Omental fat pad (tissue), 4 donors: ENCODE results near the gene FKBP9. TPM values are rescaled to one million over a fixed set of nuclear protein-coding genes. Genes with fewer than 3 reads are reported as not detected.

Source experiments
- ATAC-seq: fragments of 150-250 bp; one replicate; pipeline ENCODE4 v1.9.1; 2016; ENCODE audit warnings: mild to moderate bottlenecking, moderate library complexity; ENCODE audit not compliant: low FRiP score
- DNase-seq: peaks from one replicate; pipeline ENCODE4 v3.0.0-alpha.2; 2019; ENCODE audit warnings: low spot score
- total RNA-seq, 4 donors: library from RNA; depleted of rRNA; stranded (reverse); fragments of >200 nt; gene quantifications; one replicate each; pipeline ENCODE4 v1.1.0, GENCODE V29; 2016
- TF ChIP-seq, protein P1 (sequence below), 3 donors: fragments of 450-650 bp; IDR thresholded peaks; one replicate each; pipeline ENCODE4 v1.5.1; 2016 to 2017; ENCODE audit warnings: antibody characterized with exemption in 3 of 3, mild to moderate bottlenecking in 3 of 3, moderate library complexity in 2 of 3

Gene FKBP9
- total RNA-seq, 4 donors from 2014 or later = 86.0 to 269 (median 91.3) TPM

DNA sequence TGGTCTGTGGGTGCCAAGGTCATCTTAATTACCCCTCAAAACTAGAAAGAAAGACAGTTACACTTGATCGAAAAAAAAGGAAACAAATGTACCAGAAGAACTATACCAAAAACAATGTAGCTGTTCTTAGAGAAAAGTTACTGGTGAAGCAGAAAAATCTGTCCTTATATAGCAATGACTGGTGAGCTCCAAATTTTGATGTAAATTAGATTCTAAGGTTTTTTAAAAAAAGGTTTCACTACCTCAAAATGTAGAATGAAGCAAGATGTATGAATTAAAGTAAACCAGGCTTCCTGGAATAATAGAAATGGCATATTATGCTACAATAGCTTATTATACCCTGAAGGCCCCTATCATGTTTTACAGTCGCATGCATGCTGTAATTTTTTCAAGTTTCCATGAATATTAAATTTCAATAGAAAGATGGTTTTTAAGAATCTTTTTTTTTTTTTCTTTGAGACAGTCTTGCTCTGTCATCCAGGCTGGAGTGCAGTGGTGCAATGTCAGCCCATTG lies 28.4 kb upstream of the FKBP9 start:
- no peak for DNase-seq
- no peak for ATAC-seq
- TF ChIP-seq, protein P1, sequence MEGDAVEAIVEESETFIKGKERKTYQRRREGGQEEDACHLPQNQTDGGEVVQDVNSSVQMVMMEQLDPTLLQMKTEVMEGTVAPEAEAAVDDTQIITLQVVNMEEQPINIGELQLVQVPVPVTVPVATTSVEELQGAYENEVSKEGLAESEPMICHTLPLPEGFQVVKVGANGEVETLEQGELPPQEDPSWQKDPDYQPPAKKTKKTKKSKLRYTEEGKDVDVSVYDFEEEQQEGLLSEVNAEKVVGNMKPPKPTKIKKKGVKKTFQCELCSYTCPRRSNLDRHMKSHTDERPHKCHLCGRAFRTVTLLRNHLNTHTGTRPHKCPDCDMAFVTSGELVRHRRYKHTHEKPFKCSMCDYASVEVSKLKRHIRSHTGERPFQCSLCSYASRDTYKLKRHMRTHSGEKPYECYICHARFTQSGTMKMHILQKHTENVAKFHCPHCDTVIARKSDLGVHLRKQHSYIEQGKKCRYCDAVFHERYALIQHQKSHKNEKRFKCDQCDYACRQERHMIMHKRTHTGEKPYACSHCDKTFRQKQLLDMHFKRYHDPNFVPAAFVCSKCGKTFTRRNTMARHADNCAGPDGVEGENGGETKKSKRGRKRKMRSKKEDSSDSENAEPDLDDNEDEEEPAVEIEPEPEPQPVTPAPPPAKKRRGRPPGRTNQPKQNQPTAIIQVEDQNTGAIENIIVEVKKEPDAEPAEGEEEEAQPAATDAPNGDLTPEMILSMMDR (IDR thresholded peaks at IDR 0.05) = no peak

DNA sequence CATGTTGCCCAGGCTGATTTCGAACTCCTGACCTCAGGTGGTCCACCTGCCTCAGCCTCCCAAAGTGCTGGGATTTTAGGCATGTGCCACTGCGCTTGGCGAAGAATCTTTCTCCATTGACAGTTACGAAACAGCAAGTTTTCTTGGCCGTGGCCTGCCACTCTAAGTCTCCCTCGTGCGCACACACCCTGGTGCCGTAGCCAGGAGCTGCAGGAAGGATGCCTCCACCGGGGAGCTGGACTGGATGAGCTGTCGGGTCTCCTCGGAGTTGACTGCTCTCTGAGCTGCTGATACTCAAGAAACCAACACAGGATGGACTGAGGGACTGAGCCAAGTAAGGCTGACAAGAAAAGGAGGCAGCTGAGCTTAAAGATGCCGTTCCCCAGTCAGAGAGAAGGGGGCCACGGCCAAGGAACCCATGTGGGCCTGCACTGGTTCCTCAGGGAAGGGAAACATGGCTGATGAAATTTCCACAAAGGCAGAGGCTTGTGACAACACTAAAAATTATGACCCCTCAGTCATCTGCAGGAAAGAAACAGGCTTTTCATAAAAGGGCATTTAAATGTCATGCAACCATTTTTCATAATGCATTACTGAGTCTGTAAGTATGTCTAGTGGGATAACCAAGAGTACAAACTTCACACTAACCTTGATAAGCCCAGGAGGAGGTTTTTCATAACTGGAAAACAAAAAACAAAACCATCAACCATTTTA lies 27.7 kb upstream of the FKBP9 start:
- TF ChIP-seq, protein P1 (IDR thresholded peaks at IDR 0.05) = no peak
- no peak for DNase-seq
- ATAC-seq = no peak

DNA sequence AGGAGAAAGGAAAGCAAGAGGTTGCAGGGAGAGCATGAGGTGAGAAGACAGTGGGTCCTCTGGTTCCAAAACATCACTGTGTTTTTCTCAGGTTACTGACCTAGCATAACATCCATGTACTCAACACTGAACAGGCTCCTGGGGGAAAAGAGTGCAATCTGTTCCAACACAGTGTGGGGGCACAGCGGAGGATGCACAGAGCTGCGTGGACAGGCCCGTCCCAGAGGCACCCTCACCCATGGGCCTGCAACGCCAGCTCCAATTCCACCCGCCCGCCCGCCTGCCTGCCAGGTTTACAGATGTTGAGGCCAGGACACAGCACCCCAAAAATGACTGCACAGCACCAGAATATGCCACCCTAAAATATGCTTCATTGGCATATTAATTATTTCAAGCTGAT lies 26.9 kb upstream of the FKBP9 start:
- TF ChIP-seq, protein P1 (IDR thresholded peaks at IDR 0.05) = no peak
- DNase-seq = no peak
- no peak for ATAC-seq

DNA sequence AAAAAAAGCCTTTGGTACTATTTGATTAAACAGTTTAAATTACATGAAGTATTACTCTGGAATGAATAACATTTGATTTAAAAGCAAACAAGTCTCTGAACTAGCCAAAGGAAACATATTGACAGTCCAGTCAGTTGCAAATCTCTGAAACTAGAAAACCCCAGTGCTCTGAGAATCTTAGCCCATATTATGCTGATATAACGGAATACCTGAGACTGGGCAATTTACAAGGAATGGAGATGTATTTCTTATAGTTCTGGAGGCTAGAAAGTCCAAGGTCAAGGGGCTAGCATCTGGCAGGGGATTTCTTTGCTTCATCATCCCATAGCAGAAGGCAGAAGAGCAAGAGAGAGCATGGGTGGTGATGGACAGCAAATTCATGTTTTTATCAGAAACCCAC lies 21.7 kb upstream of the FKBP9 start:
- TF ChIP-seq, protein P1 (IDR thresholded peaks at IDR 0.05) = no peak
- DNase-seq (no peak), ATAC-seq (no peak)

DNA sequence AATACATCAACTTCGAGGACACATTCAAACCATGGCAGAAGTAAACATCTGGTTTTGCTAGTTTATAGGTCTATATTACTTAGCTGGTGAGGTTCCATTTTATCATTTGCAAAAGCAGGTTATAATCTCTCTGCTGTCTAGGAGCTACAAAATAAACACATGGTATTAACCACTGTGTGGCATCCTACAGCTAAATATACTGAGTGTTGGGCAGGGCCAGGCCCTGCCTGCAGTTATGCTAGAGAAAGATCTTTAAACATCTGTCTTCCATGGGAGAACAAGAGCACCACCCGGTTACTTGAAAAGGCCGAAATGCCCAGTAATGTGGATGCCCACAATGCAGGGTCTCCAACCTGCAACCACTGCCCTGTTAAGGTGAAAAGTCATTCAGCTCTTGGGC lies 20.6 kb upstream of the FKBP9 start:
- TF ChIP-seq, protein P1 (IDR thresholded peaks at IDR 0.05) = no peak
- no peak for ATAC-seq
- DNase-seq = no peak

DNA sequence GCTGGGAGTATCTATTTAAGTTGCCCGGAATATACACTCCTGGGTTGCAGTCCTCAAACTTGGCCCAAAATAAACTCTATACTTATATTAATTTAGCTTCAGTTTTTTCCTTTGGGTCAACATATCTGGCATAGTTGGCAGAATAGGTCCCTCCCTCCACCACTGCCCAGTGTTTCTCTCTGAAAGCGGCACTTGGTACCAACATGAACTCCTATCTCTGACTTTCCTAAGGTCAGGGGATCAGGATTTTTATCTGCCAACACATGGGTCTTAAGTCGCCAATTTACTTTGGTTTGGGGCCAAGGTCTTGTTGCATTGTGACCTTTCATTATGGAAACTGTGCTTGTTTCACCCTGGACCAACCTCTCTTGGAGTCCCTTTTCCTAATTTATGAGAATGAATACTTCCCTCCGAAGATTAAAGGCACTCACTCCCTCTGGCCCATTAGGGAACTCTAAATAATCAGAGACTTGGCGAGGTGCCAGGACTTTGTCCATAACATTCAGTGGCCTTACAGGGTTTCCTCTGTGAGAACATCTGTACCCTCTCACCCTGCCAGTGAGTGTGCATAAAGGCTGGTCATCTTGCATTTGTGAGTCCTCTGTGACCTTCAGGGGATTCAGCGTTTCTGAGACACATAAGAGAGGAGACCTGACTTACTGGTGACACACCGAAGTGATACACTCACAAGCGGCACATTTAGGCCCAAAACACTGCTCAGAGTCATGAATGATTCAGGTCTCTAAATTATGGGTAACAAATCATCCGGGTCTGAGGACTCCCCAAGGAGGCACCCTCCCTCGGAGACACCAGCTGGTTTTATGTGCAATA lies 19.7 kb upstream of the FKBP9 start:
- TF ChIP-seq, protein P1 (IDR thresholded peaks at IDR 0.05) = no peak
- DNase-seq (peak; percentile 74), ATAC-seq (peak; percentile 10)
